Endothelial cell of umbilical vein (primary cell): Measurements from ENCODE around the gene CRB1.

Source experiments
- CTCF ChIP-seq, 2 donors: IDR thresholded peaks; 1 replicate in 1 of 2; 2 replicates in 1 of 2; pipeline ENCODE4 v1.5.1; 2011; ENCODE audit warnings: low read length in 2 of 2, mild to moderate bottlenecking in 2 of 2, moderate library complexity in 2 of 2, control low read depth in 1 of 2, inconsistent platforms in 1 of 2, low read depth in 1 of 2; ENCODE audit not compliant: insufficient read depth in 1 of 2; ENCODE audit errors: extremely low read depth in 1 of 2
- EZH2 ChIP-seq: IDR thresholded peaks from 2 replicates; pipeline ENCODE4 v1.6.1; 2012; ENCODE audit warnings: borderline replicate concordance, low read depth, mild to moderate bottlenecking, moderate library complexity, low read length, inconsistent platforms; ENCODE audit not compliant: severe bottlenecking
- POLR2A ChIP-seq: IDR thresholded peaks from 2 replicates; pipeline ENCODE4 v1.6.1; 2012; ENCODE audit warnings: low read depth, mild to moderate bottlenecking, control low read depth, low read length

GRCh38 chr1:197367627-197368026, 99.6 kb downstream of the CRB1 start:
- no peak for TF ChIP-seq POLR2A
- TF ChIP-seq CTCF (IDR thresholded peaks at IDR 0.05; ENCODE audit: extremely low read depth in 1 of 2, insufficient read depth in 1 of 2, low read depth in 1 of 2, low read length in 2 of 2), result no peak
- no peak for TF ChIP-seq EZH2
